ENCODE results near the gene SPARCL1.

The SPARCL1 gene

DNA sequence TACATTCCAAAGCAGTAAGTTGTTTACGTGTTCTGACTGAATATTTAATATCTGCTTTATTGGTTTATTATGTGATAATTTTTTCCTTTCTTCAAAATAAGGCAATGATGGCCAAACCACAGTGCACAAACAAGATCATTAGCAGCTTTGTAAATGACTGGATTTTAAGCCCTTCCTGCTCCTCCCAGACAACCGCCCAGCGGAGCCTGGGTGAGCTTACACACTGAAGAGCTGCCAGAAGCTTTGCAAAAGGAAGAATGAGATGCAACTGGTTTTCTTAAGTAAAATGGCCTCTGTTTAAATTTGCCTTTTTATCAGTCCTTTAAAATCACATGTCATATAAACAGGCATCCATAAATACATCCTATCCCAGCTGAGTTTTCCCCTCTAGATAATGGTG lies 52.2 kb downstream of the SPARCL1 start:
- Histone ChIP-seq H3K36me3 (ENCODE audit: control insufficient read depth in 2 of 2, insufficient read depth in 1 of 2, low read length in 2 of 2) (no peaks in the 10 kb centered on the region), H3K27ac (ENCODE audit: extremely low read depth, low read depth, low read length) (no peak overlapping the region), H3K4me1 (ENCODE audit: control insufficient read depth, insufficient read depth, low read length) (no peaks in the 10 kb centered on the region), H3K9me3 (ENCODE audit: control insufficient read depth, insufficient read depth, low read depth, low read length) (no peaks in the 10 kb centered on the region), H3K4me3 (ENCODE audit: low read depth, low read length) (no peak overlapping the region)
- CTCF ChIA-PET, result interaction anchor here (0.6 to 1.0 kb wide), 2 partner anchors 9 to 11 kb away, joined by 4 read pairs; no protein-coding TSS in a partner anchor
- POLR2A ChIA-PET, result no interaction called here
- no peak for TF ChIP-seq ZXDB (tag by site-specific recombination; IDR thresholded peaks at IDR 0.05)
- TF ChIP-seq ZNF2 (tag by site-specific recombination; IDR thresholded peaks at IDR 0.05), result no peak
- TF ChIP-seq ZNF132 (tag by site-specific recombination; IDR thresholded peaks at IDR 0.05; ENCODE audit: borderline replicate concordance), result no peak
- TF ChIP-seq ZBTB1 (tag by site-specific recombination; IDR thresholded peaks at IDR 0.05), result no peak
- no peak for TF ChIP-seq CTCF (tag by site-specific recombination; IDR thresholded peaks at IDR 0.05)
- no peak for TF ChIP-seq ZNF529 (tag by site-specific recombination; IDR thresholded peaks at IDR 0.05; ENCODE audit: insufficient replicate concordance)
- TF ChIP-seq, protein P1, sequence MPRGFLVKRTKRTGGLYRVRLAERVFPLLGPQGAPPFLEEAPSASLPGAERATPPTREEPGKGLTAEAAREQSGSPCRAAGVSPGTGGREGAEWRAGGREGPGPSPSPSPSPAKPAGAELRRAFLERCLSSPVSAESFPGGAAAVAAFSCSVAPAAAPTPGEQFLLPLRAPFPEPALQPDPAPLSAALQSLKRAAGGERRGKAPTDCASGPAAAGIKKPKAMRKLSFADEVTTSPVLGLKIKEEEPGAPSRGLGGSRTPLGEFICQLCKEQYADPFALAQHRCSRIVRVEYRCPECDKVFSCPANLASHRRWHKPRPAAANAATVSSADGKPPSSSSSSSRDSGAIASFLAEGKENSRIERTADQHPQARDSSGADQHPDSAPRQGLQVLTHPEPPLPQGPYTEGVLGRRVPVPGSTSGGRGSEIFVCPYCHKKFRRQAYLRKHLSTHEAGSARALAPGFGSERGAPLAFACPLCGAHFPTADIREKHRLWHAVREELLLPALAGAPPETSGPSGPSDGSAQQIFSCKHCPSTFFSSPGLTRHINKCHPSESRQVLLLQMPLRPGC (tag by site-specific recombination; IDR thresholded peaks at IDR 0.05), result no peak

DNA sequence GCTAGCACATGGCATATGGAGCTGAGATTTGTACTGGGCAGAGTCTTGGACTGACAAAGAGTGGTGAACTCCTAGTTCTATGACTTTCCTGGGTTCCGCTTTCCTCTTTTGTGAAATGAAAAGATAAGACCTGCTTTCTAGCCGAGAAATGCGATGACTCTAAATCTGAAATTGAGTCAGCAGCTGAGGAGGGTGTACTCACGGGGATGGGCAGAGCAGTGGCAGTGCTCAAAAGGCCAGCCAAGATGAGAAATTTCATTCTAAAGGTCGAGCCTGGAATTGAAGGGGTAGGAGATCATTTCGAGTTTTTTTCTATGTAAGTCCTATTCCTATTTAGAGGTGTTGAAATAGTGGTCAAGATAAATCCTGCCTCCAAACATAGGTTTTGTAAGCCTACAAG lies 59.8 kb downstream of the SPARCL1 start:
- ChIA-PET POLR2A (interaction anchor here (0.6 kb wide), 1 partner anchor 311 kb away, joined by 4 read pairs; no protein-coding TSS in a partner anchor), CTCF (interaction anchor here (0.7 to 2.2 kb wide), 5 partner anchors 11 to 380 kb away, joined by 3 to 13 read pairs (median 3); no protein-coding TSS in a partner anchor)
- H3K9me3 ChIP-seq (ENCODE audit: control insufficient read depth, insufficient read depth, low read depth, low read length), result no peaks in the 10 kb centered on the region
- no peaks in the 10 kb centered on the region for H3K36me3 ChIP-seq (ENCODE audit: control insufficient read depth in 2 of 2, insufficient read depth in 1 of 2, low read length in 2 of 2)
- no peak overlapping the region for H3K27ac ChIP-seq (ENCODE audit: extremely low read depth, low read depth, low read length)
- no peaks in the 10 kb centered on the region for H3K4me1 ChIP-seq (ENCODE audit: control insufficient read depth, insufficient read depth, low read length)
- H3K4me3 ChIP-seq (ENCODE audit: low read depth, low read length), result no peak overlapping the region
- TF ChIP-seq ZBTB7A (tag by site-specific recombination; IDR thresholded peaks at IDR 0.05; ENCODE audit: low read depth), result no peak
- TF ChIP-seq SCRT2 (tag by site-specific recombination; IDR thresholded peaks at IDR 0.05), result no peak
- TF ChIP-seq ZNF555 (tag by site-specific recombination; conservative IDR thresholded peaks at IDR 0.05), result no peak
- TF ChIP-seq, protein P2, sequence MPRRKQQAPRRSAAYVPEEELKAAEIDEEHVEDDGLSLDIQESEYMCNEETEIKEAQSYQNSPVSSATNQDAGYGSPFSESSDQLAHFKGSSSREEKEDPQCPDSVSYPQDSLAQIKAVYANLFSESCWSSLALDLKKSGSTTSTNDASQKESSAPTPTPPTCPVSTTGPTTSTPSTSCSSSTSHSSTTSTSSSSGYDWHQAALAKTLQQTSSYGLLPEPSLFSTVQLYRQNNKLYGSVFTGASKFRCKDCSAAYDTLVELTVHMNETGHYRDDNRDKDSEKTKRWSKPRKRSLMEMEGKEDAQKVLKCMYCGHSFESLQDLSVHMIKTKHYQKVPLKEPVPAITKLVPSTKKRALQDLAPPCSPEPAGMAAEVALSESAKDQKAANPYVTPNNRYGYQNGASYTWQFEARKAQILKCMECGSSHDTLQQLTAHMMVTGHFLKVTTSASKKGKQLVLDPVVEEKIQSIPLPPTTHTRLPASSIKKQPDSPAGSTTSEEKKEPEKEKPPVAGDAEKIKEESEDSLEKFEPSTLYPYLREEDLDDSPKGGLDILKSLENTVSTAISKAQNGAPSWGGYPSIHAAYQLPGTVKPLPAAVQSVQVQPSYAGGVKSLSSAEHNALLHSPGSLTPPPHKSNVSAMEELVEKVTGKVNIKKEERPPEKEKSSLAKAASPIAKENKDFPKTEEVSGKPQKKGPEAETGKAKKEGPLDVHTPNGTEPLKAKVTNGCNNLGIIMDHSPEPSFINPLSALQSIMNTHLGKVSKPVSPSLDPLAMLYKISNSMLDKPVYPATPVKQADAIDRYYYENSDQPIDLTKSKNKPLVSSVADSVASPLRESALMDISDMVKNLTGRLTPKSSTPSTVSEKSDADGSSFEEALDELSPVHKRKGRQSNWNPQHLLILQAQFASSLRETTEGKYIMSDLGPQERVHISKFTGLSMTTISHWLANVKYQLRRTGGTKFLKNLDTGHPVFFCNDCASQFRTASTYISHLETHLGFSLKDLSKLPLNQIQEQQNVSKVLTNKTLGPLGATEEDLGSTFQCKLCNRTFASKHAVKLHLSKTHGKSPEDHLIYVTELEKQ (tag by site-specific recombination; IDR thresholded peaks at IDR 0.05; ENCODE audit: borderline replicate concordance), result no peak
- no peak for TF ChIP-seq ZNF133 (tag by site-specific recombination; IDR thresholded peaks at IDR 0.05)
- TF ChIP-seq ZNF350 (tag by site-specific recombination; IDR thresholded peaks at IDR 0.05), result no peak
- TF ChIP-seq ZNF658 (tag by site-specific recombination; IDR thresholded peaks at IDR 0.05), result no peak
- TF ChIP-seq KLF16 (tag by site-specific recombination; IDR thresholded peaks at IDR 0.05), result no peak
- TF ChIP-seq ZNF701 (tag by site-specific recombination; IDR thresholded peaks at IDR 0.05), result no peak
- TF ChIP-seq, protein P3, sequence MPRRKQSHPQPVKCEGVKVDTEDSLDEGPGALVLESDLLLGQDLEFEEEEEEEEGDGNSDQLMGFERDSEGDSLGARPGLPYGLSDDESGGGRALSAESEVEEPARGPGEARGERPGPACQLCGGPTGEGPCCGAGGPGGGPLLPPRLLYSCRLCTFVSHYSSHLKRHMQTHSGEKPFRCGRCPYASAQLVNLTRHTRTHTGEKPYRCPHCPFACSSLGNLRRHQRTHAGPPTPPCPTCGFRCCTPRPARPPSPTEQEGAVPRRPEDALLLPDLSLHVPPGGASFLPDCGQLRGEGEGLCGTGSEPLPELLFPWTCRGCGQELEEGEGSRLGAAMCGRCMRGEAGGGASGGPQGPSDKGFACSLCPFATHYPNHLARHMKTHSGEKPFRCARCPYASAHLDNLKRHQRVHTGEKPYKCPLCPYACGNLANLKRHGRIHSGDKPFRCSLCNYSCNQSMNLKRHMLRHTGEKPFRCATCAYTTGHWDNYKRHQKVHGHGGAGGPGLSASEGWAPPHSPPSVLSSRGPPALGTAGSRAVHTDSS (tag by site-specific recombination; IDR thresholded peaks at IDR 0.05), result no peak
- TF ChIP-seq, protein P4, sequence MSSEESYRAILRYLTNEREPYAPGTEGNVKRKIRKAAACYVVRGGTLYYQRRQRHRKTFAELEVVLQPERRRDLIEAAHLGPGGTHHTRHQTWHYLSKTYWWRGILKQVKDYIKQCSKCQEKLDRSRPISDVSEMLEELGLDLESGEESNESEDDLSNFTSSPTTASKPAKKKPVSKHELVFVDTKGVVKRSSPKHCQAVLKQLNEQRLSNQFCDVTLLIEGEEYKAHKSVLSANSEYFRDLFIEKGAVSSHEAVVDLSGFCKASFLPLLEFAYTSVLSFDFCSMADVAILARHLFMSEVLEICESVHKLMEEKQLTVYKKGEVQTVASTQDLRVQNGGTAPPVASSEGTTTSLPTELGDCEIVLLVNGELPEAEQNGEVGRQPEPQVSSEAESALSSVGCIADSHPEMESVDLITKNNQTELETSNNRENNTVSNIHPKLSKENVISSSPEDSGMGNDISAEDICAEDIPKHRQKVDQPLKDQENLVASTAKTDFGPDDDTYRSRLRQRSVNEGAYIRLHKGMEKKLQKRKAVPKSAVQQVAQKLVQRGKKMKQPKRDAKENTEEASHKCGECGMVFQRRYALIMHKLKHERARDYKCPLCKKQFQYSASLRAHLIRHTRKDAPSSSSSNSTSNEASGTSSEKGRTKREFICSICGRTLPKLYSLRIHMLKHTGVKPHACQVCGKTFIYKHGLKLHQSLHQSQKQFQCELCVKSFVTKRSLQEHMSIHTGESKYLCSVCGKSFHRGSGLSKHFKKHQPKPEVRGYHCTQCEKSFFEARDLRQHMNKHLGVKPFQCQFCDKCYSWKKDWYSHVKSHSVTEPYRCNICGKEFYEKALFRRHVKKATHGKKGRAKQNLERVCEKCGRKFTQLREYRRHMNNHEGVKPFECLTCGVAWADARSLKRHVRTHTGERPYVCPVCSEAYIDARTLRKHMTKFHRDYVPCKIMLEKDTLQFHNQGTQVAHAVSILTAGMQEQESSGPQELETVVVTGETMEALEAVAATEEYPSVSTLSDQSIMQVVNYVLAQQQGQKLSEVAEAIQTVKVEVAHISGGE (tag by site-specific recombination; conservative IDR thresholded peaks at IDR 0.05; ENCODE audit: low read depth), result no peak
- TF ChIP-seq ZNF223 (tag by site-specific recombination; IDR thresholded peaks at IDR 0.05), result no peak
- TF ChIP-seq ZFP41 (tag by site-specific recombination; IDR thresholded peaks at IDR 0.05; ENCODE audit: borderline replicate concordance), result no peak
- TF ChIP-seq GLI4 (tag by site-specific recombination; IDR thresholded peaks at IDR 0.05), result no peak
- no peak for TF ChIP-seq GFI1B (tag by site-specific recombination; IDR thresholded peaks at IDR 0.05)

All from HEK293 (cell line).